Measurements from ENCODE around the gene MYOZ1.
"Not testable (repeated sequence)": the region's sequence is repeated elsewhere in the genome, so short reads cannot be mapped to it uniquely, and the experiment has no call there.

Gene MYOZ1

GRCh38 chr10:73635781-73636180, 5.5 kb downstream of the MYOZ1 start:
- no peak overlapping the region for H3K27ac ChIP-seq
- TF ChIP-seq EZH2 (IDR thresholded peaks at IDR 0.05) (no peak), FOXP2 (optimal IDR thresholded peaks at IDR 0.05; ENCODE audit: control extremely low read depth, extremely low read length, insufficient read depth) (no peak), POLR2AphosphoS5 (IDR thresholded peaks at IDR 0.05; ENCODE audit: borderline replicate concordance, low read depth, low read length) (no peak)
- H3K9ac ChIP-seq (ENCODE audit: insufficient read length), result no peak overlapping the region
- no peaks in the 10 kb centered on the region for H3K9me3 ChIP-seq (ENCODE audit: low read depth, low read length)
- no peaks in the 10 kb centered on the region for H3K36me3 ChIP-seq (ENCODE audit: insufficient read depth, low read length)
- no peak for DNase-seq (ENCODE audit: low read depth, low spot score)
- no peak overlapping the region for H3K4me3 ChIP-seq

- H3K36me3 ChIP-seq (ENCODE audit: insufficient read depth, low read length), result no peaks in the 10 kb centered on the region
- H3K27ac ChIP-seq, result no peak overlapping the region
- H3K4me3 ChIP-seq, result no peak overlapping the region
- TF ChIP-seq FOXP2 (optimal IDR thresholded peaks at IDR 0.05; ENCODE audit: control extremely low read depth, extremely low read length, insufficient read depth) (no peak), EZH2 (IDR thresholded peaks at IDR 0.05) (no peak), POLR2AphosphoS5 (IDR thresholded peaks at IDR 0.05; ENCODE audit: borderline replicate concordance, low read depth, low read length) (no peak)
- H3K9me3 ChIP-seq (ENCODE audit: low read depth, low read length), result no peaks in the 10 kb centered on the region
- no peak overlapping the region for H3K9ac ChIP-seq (ENCODE audit: insufficient read length)
- DNase-seq (ENCODE audit: low read depth, low spot score), result no peak
These were observed 6.9 kb downstream of the MYOZ1 start for GRCh38 chr10:73634421-73634820.

DNA sequence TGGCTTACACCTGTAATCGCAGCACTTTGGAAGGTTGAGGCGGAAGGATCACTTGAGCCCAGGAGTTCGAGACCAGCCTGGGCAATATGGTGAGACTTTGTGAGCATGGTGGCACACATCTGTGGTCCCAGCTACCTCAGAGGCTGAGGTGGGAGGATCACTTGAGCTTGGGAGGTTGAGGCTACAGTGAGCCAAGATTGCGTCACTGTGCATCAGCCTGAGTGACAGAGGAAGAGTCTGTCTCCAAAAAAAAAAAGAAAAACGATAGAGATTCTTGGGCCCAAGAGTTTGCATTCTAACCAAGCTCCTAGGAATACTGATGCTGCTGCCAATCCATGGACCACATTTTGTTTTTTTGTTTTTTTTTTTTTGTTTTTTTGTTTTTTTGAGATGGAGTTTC, 12.1 kb downstream of the MYOZ1 start:
- no peak for DNase-seq (ENCODE audit: low read depth, low spot score)
- H3K36me3 ChIP-seq (ENCODE audit: insufficient read depth, low read length), result no peaks in the 10 kb centered on the region
- no peaks in the 10 kb centered on the region for H3K9me3 ChIP-seq (ENCODE audit: low read depth, low read length)
- H3K27ac ChIP-seq, result no peak overlapping the region
- H3K9ac ChIP-seq (ENCODE audit: insufficient read length), result no peak overlapping the region
- no peak overlapping the region for H3K4me3 ChIP-seq
- TF ChIP-seq FOXP2 (optimal IDR thresholded peaks at IDR 0.05; ENCODE audit: control extremely low read depth, extremely low read length, insufficient read depth) (no peak), EZH2 (IDR thresholded peaks at IDR 0.05) (no peak), POLR2AphosphoS5 (IDR thresholded peaks at IDR 0.05; ENCODE audit: borderline replicate concordance, low read depth, low read length) (no peak)

DNA sequence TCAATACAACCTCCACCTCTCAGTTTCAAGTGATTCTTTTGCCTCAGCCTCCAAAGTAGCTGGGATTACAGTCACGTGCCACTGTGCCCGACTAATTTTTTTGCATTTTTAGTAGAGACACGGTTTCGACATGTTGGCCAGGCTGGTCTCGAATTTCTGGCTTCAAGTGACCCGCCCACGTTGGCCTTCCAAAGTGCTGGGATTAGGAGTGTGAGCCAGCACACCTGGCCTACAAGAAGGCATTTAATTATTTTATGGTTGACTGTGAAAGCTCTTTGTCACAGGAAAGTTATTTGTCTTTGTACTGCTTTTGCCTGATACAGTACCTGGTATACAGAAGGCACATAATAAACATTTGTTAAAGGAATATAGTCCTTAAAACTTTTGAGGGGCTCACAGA, 12.9 kb downstream of the MYOZ1 start:
- no peak overlapping the region for H3K9ac ChIP-seq (ENCODE audit: insufficient read length)
- TF ChIP-seq FOXP2 (optimal IDR thresholded peaks at IDR 0.05; ENCODE audit: control extremely low read depth, extremely low read length, insufficient read depth) (no peak), EZH2 (IDR thresholded peaks at IDR 0.05) (no peak), POLR2AphosphoS5 (IDR thresholded peaks at IDR 0.05; ENCODE audit: borderline replicate concordance, low read depth, low read length) (no peak)
- no peak overlapping the region for H3K4me3 ChIP-seq
- no peak overlapping the region for H3K27ac ChIP-seq
- no peaks in the 10 kb centered on the region for H3K36me3 ChIP-seq (ENCODE audit: insufficient read depth, low read length)
- H3K9me3 ChIP-seq (ENCODE audit: low read depth, low read length), result no peaks in the 10 kb centered on the region
- DNase-seq (ENCODE audit: low read depth, low spot score), result no peak

DNA sequence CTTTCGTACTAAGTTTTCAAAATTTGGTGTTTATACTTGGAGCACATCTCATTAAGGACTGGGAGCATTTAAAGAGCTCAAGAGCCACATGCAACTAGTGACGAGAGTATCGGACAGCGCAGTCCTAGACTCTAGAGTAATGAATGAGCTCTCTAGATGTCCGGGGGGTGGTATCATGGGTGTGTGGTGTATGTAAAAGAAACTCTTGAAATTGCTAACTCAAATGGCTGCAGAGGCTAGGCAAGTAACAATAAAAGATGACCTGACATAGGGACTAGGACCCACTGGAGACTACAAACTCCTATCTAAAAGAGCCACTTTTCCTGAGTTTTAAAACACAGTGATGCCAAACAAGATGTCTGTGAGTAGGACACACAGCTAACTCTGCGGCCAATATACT, 14.0 kb downstream of the MYOZ1 start:
- H3K4me3 ChIP-seq, result no peak overlapping the region
- TF ChIP-seq POLR2AphosphoS5 (IDR thresholded peaks at IDR 0.05; ENCODE audit: borderline replicate concordance, low read depth, low read length) (no peak), EZH2 (IDR thresholded peaks at IDR 0.05) (no peak), FOXP2 (optimal IDR thresholded peaks at IDR 0.05; ENCODE audit: control extremely low read depth, extremely low read length, insufficient read depth) (no peak)
- no peak overlapping the region for H3K9ac ChIP-seq (ENCODE audit: insufficient read length)
- no peaks in the 10 kb centered on the region for H3K36me3 ChIP-seq (ENCODE audit: insufficient read depth, low read length)
- no peak overlapping the region for H3K27ac ChIP-seq
- DNase-seq (ENCODE audit: low read depth, low spot score), result no peak
- H3K9me3 ChIP-seq (ENCODE audit: low read depth, low read length), result no peaks in the 10 kb centered on the region

- H3K4me3 ChIP-seq, result peak overlapping the region; percentile 90
- TF ChIP-seq EZH2 (IDR thresholded peaks at IDR 0.05) (no peak), POLR2AphosphoS5 (IDR thresholded peaks at IDR 0.05; ENCODE audit: borderline replicate concordance, low read depth, low read length) (peak; percentile 70)
- peak; percentile 66 for DNase-seq (ENCODE audit: low read depth, low spot score)
These were observed 15.2 kb downstream of the MYOZ1 start for GRCh38 chr10:73625884-73626752.

GRCh38 chr10:73625004-73625883, 16.0 kb downstream of the MYOZ1 start:
- Histone ChIP-seq H3K9ac (ENCODE audit: insufficient read length) (peak overlapping the region; percentile 74), H3K27ac (peak overlapping the region; percentile 67; the same call in 1 of the 2 replicates), H3K4me3 (peak overlapping the region; percentile 90), H3K9me3 (ENCODE audit: low read depth, low read length) (no peaks in the 10 kb centered on the region), H3K36me3 (ENCODE audit: insufficient read depth, low read length) (no peaks in the 10 kb centered on the region)
- TF ChIP-seq EZH2 (IDR thresholded peaks at IDR 0.05) (no peak), FOXP2 (optimal IDR thresholded peaks at IDR 0.05; ENCODE audit: control extremely low read depth, extremely low read length, insufficient read depth) (no peak), POLR2AphosphoS5 (IDR thresholded peaks at IDR 0.05; ENCODE audit: borderline replicate concordance, low read depth, low read length) (no peak)
- no peak for DNase-seq (ENCODE audit: low read depth, low spot score)

More at GRCh38 chr10:73625884-73626752, 15.2 kb downstream of the MYOZ1 start:
- Histone ChIP-seq H3K36me3 (ENCODE audit: insufficient read depth, low read length) (no peaks in the 10 kb centered on the region), H3K9ac (ENCODE audit: insufficient read length) (peak overlapping the region; percentile 98), H3K9me3 (ENCODE audit: low read depth, low read length) (no peaks in the 10 kb centered on the region), H3K27ac (peak overlapping the region; percentile 84)

- H3K4me3 ChIP-seq, result no peak overlapping the region
- no peaks in the 10 kb centered on the region for H3K9me3 ChIP-seq (ENCODE audit: low read depth, low read length)
- DNase-seq (ENCODE audit: low read depth, low spot score), result no peak
- TF ChIP-seq EZH2 (IDR thresholded peaks at IDR 0.05), result no peak
- TF ChIP-seq POLR2AphosphoS5 (IDR thresholded peaks at IDR 0.05; ENCODE audit: borderline replicate concordance, low read depth, low read length), result no peak
- TF ChIP-seq FOXP2 (optimal IDR thresholded peaks at IDR 0.05; ENCODE audit: control extremely low read depth, extremely low read length, insufficient read depth), result no peak
- H3K9ac ChIP-seq (ENCODE audit: insufficient read length), result no peak overlapping the region
- H3K27ac ChIP-seq, result no peak overlapping the region
- H3K36me3 ChIP-seq (ENCODE audit: insufficient read depth, low read length), result no peaks in the 10 kb centered on the region
These were observed 18.2 kb downstream of the MYOZ1 start for GRCh38 chr10:73623056-73623455.

DNA sequence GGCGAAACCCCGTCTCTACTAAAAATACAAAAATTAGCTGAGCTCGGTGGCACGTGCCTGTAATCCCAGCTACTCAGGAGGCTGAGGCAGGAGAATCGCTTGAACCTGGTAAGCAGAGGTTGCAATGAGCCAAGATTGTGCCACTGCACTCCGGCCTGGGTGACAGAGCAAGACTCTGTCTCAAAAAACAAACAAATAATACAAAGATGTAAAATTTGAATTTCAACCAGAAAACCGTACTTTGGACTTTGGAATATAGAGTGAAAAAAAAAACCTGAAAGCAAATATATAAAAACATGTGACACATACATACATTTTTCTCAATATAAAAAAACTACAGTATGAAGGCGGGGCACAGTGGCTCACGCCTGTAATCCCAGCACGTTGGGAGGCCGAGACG, 20.3 kb downstream of the MYOZ1 start:
- H3K9ac ChIP-seq (ENCODE audit: insufficient read length); H3K27ac ChIP-seq; H3K9me3 ChIP-seq (ENCODE audit: low read depth, low read length); H3K4me3 ChIP-seq; H3K36me3 ChIP-seq (ENCODE audit: insufficient read depth, low read length); DNase-seq (ENCODE audit: low read depth, low spot score): not testable (repeated sequence)

- H3K36me3 ChIP-seq (ENCODE audit: insufficient read depth, low read length); H3K4me3 ChIP-seq; H3K27ac ChIP-seq; H3K9ac ChIP-seq (ENCODE audit: insufficient read length); DNase-seq (ENCODE audit: low read depth, low spot score); H3K9me3 ChIP-seq (ENCODE audit: low read depth, low read length): not testable (repeated sequence)
These were observed 24.1 kb downstream of the MYOZ1 start for GRCh38 chr10:73617143-73617542.

Measured in SK-N-MC (cell line).